T1000 (cell line): ENCODE results near the gene PEX11B.
A peak's percentile ranks its signal among the peaks of the same experiment; 100 is the strongest.
"Not testable (repeated sequence)": the region's sequence is repeated elsewhere in the genome, so short reads cannot be mapped to it uniquely, and the experiment has no call there.

Experiments used
- DNase-seq: peaks from one replicate; lab custom pipeline; 2025; ENCODE audit warnings: mixed read lengths; lab: John Stamatoyannopoulos, UW

Gene PEX11B

GRCh38 chr1:145952903-145953302 lies 34.4 kb upstream of the PEX11B start:
- DNase-seq: no peak

DNA sequence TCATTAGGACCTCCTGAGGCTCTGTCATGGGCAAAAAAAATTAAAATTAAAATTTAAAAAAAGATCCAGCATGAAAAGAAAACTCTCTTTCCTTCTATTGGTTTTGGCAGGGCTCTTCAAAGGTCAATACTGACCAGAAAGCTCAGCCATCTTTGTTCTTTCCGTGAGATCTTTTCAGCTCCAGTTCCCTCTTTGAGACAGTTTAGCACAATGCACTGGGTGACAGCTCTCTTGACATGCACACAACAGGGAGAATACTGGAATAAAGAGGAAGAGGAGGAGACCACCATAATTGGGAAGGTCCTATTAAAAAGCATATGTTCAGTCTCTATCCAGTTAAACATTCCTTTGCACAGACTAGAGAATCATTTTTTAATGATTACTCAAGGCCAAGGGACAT lies 33.0 kb upstream of the PEX11B start:
- no peak for DNase-seq

- DNase-seq: no peak
Measured at GRCh38 chr1:145949219-145949618, 30.7 kb upstream of the PEX11B start.

- no peak for DNase-seq
Measured at GRCh38 chr1:145947551-145947950, 29.0 kb upstream of the PEX11B start.

DNA sequence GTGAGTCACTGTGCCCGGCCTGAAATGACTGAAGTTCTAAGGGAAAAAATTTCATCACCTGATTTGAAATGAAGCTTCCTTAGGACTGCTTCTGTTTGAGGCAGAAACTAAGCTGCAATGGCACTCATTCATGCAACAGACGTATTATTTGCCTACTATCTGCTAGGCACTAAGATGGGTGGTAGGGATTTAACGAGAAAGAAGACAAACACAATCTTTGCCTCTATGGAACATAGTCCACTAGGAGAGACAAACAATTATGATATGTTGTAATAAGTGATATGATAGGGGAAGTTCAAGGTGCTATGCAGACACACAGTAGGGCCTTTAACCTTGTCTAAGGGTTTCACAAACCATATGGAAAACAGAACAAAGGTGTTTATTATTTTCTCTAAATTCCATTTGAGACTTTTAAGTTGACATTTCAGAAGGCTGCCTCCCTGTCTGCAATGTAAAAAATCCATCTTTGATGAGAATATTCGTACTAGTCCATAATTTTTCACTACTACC lies 28.0 kb upstream of the PEX11B start:
- no peak for DNase-seq

DNA sequence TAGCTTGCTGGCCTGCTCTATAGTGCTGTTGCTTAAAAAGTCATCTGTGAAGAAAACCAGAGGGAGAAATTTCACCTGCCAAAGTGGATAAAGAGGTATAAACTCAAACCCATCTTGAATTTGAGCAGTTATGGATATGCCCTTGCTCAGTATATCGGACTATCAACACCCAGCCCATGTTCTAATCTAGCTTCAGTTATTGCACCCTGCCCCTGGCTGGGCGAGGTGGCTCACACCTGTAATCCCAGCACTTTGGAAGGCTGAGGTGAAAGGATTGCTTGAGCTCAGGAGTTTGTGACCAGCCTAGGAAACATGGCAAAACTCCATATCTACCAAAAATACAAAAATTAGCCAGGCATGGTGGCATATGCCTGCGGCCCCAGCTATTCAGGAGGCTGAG lies 26.0 kb upstream of the PEX11B start:
- DNase-seq: no peak

DNA sequence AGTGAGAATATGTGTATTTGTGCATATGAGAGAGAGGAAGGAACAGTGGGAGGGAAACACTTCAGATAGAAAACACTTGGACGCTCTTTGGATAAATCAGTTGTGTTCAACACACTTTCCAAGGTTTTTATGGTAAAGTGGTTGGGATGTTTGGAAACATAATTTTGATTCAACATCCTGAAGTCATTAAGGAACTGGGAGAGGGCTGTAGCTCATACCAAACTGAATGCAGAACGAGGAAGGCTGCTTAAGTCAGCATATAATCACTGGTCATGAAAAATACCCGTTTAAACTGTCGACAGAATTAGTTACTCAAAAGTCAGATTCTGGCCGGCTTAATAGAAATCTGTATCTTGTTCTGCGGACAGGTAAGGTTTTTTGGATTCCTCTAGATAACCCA lies 24.4 kb upstream of the PEX11B start:
- no peak for DNase-seq

DNA sequence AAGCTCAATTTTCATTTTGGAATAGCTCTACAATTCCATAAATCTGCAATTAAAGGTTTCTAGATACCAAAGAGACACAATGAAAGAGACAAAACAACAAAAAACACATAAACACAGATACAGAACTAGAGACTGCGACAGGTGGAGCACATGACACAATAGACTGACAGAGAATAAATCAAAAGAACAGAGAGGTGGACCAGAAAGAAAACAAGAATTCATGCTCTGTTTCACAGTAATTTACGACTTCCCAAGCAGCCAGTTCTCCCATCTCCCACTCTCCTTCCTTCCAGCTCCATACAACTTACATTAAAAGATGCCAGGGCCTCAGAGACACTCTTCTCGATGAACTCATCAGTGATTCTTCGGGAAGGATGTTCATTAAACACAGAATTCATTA lies 23.9 kb upstream of the PEX11B start:
- no peak for DNase-seq

DNA sequence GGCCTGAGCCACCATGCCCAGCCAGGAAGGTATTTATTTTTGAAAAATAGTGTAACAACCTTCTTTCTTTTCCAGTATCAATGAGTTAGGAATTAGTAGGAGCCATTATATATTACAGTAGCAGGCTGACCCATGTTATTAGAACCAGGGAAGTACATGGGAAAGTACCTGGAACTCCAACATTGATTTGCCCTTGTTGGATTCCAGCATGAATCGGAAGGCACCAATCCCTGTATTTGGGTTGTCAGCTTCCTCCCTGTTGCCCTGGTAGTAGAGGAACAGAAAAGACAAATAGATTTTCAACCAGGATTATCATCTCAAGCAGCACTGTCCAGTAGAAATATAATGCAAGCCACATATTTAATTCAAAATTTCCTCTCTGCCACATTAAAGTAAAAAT lies 18.9 kb upstream of the PEX11B start:
- DNase-seq: no peak

DNA sequence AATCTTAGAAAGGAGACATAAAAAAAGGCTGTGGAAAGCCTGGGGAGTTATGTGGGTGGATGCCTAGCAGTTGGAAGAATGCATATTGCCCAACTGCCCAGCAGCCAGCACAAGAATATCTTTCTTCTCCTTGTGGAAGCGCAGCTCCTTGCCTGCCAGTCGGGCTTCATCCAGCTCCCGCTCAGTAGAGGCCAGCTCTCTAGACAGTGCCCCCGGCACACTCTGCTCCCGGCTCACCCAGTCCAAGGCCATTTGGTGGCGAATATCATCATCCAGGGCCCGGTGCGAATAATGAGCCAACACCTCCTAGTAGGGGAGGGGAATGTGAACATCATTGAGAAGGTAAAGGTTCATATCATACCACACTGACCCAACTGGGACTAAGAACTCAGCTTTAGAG lies 17.7 kb upstream of the PEX11B start:
- no peak for DNase-seq

GRCh38 chr1:145935708-145936107 lies 17.2 kb upstream of the PEX11B start:
- no peak for DNase-seq

GRCh38 chr1:145932522-145933009 lies 14.0 kb upstream of the PEX11B start:
- not testable (repeated sequence) for DNase-seq

DNA sequence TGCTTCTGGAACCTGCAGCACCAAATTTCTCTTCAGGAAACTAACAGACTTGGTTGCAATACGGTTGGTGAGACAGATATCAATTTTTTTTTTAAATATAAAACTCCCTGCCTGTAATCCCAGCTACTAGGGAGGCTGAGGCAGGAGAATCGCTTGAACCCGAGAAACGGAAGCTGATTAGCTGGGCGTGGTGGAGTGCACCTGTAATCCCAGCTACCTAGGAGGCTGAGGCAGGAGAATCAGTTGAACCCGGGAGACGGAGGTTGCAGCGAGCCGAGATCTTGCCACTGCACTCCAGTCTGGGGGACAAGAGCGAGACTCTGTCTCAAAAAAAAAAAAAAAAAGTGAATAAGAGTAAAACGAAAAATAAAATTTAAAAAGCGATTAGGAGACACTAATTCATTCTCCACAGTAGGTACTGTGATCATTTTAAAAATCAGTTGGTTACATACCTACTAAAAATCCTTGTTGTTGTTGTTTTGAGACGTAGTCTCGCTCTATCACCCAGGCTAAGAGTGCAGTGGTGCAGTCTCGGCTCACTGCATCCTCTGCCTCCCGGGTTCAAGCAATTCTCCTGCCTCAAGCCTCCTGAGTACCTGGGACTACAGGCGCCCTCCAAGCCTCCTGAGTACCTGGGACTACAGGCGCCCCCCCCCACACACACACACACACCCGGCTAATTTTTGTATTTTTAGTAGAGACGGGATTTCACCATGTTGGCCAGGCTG lies 9.6 kb upstream of the PEX11B start:
- no peak for DNase-seq

GRCh38 chr1:145927063-145927886 lies 8.8 kb upstream of the PEX11B start, which contains the start of gene RBM8A:
Gene RBM8A, minus strand, starts transcription at chr1:145927484. Its CDS starts 58 bp downstream, at chr1:145927426.
- peak; percentile 89 for DNase-seq

DNA sequence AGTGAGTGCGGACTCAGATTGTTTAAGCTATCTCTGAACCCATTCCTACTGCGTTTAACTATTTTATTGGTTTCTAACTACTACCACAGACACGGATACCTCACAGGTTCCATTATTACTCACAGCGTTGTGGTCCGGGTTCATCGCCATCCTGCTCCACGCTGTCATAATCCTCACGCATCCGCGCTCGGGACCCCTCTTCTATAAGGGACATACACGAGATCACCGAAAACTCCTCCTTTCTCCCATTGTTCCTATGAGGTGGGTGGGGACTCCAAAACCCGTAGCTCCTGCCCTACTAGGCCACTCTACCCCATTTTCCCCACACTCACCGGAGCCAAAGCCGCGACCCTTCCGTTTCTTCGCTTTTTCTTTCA lies 8.2 kb upstream of the PEX11B start:
- no peak for DNase-seq

DNA sequence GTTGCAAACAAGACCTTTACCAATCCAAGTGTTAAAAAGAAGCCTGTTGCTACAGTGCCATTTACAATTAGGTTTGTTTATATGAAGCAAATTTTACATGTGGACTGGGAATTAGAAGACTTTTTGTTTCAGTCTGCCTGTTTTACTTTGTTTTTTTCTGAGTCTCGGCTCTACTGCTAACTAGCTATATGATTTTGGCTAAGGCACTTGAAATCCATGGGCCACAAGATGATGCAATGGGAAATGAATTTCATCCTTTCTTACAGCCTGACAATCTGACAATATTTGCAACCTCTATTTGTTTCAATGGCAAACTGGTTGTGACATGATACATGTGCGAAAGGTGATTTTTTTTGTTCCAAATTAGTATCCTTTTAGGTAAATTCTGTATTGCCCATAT lies 3.7 kb upstream of the PEX11B start:
- no peak for DNase-seq

- DNase-seq: not testable (repeated sequence)
Measured at GRCh38 chr1:145920297-145920696, 1.8 kb upstream of the PEX11B start.

GRCh38 chr1:145918992-145919939 lies 749 bp upstream of the PEX11B start:
- DNase-seq: no peak

- no peak for DNase-seq
Measured at GRCh38 chr1:145917595-145917994, 922 bp downstream of the PEX11B start.

- DNase-seq: no peak
Measured at GRCh38 chr1:145916745-145917144, 1.8 kb downstream of the PEX11B start.

DNA sequence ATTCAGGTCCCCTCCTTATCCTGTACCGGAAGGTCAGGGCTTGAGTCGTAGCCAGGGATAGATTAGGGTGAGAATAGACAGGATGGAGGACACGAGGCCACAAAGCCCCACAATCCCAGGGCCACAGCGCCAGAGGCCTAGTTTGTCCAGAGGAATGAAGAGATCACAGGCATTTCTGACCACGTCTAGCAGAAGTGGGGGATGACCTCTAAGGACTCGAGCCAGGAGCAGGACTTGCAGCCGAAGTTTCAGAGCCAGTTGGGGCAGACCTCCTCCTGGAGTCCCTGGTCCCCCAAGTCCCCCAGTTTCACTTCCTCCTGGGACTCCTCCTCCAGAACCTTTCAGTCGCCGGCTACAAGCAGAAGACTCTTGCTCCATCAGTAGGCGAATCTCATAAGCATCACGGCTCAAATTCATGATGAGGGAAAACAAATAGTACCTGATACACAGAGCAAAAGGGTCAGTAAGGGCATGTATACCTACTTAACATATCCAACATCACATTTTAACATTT lies 6.3 kb downstream of the PEX11B start:
- no peak for DNase-seq

- no peak for DNase-seq
Measured at GRCh38 chr1:145908653-145909052, 9.9 kb downstream of the PEX11B start.
